Neutrophil (primary cell): ENCODE data around the gene KHDC4.

Experiments used
- H3K27ac ChIP-seq: fragments of 200-600 bp; sonication (generic); 2 replicates; pipeline ENCODE4 v1.5.1; 2016; ENCODE audit warnings: mild to moderate bottlenecking, moderate library complexity
- H3K27me3 ChIP-seq: fragments of 200-600 bp; sonication (generic); 2 replicates; pipeline ENCODE4 v1.6.0; 2016; ENCODE audit warnings: mild to moderate bottlenecking
- H3K36me3 ChIP-seq: fragments of 200-600 bp; sonication (generic); 2 replicates; pipeline ENCODE4 v1.5.1; 2017
- H3K4me1 ChIP-seq, 2 experiments: fragments of 200-600 bp in 1 of 2; sonication (generic) in 1 of 2; 1 replicate in 1 of 2; 2 replicates in 1 of 2; pipeline versions ENCODE4 v1.5.1 to v1.6.1; 2013 to 2016; ENCODE audit warnings: low read depth in 1 of 2, low read length in 1 of 2, mild to moderate bottlenecking in 1 of 2, moderate library complexity in 1 of 2; ENCODE audit not compliant: control insufficient read depth in 1 of 2, insufficient read depth in 1 of 2
- H3K4me3 ChIP-seq, 2 experiments: fragments of 200-600 bp in 1 of 2; sonication (generic) in 1 of 2; 1 replicate in 1 of 2; 2 replicates in 1 of 2; pipeline ENCODE4 v1.5.1; 2013 to 2016; ENCODE audit warnings: low read depth in 1 of 2, low read length in 1 of 2, mild to moderate bottlenecking in 1 of 2, moderate library complexity in 1 of 2
- H3K9me3 ChIP-seq: fragments of 200-600 bp; sonication (generic); 2 replicates; pipeline ENCODE4 v1.5.1; 2016
- CTCF ChIP-seq: fragments of 200-600 bp; sonication (generic); IDR thresholded peaks from 2 replicates; pipeline ENCODE4 v1.5.1; 2016; ENCODE audit warnings: antibody characterized with exemption

KHDC4 gene

GRCh38 chr1:155967341-155968050 lies 33.3 kb upstream of the KHDC4 start:
- no peaks in the 10 kb centered on the region for H3K27me3 ChIP-seq
- H3K4me3 ChIP-seq = peak overlapping the region; percentile 34 to 58
- H3K9me3 ChIP-seq = no peaks in the 10 kb centered on the region
- TF ChIP-seq CTCF = no peak
- peak overlapping the region; percentile 97 for H3K27ac ChIP-seq
- H3K4me1 ChIP-seq = peaks cover 67% of the 10 kb centered on the region in 2 experiments
- peaks cover 70% of the 10 kb centered on the region for H3K36me3 ChIP-seq

GRCh38 chr1:155966750-155967149 lies 32.5 kb upstream of the KHDC4 start:
- no peak for TF ChIP-seq CTCF
- H3K9me3 ChIP-seq = no peaks in the 10 kb centered on the region
- H3K27me3 ChIP-seq = no peaks in the 10 kb centered on the region
- H3K4me1 ChIP-seq = peaks cover 67% of the 10 kb centered on the region in 2 experiments
- peak overlapping the region in 1 of 2 experiments; percentile 34 for H3K4me3 ChIP-seq
- H3K27ac ChIP-seq = peak overlapping the region; percentile 97
- H3K36me3 ChIP-seq = peaks cover 78% of the 10 kb centered on the region

GRCh38 chr1:155966135-155966534 lies 31.9 kb upstream of the KHDC4 start:
- peaks cover 67% of the 10 kb centered on the region in 2 experiments for H3K4me1 ChIP-seq
- no peak for TF ChIP-seq CTCF
- no peak overlapping the region for H3K4me3 ChIP-seq
- H3K27me3 ChIP-seq = no peaks in the 10 kb centered on the region
- peak overlapping the region; percentile 97 for H3K27ac ChIP-seq
- H3K36me3 ChIP-seq = peaks cover 84% of the 10 kb centered on the region
- no peaks in the 10 kb centered on the region for H3K9me3 ChIP-seq

GRCh38 chr1:155964193-155964592 lies 30.0 kb upstream of the KHDC4 start:
- H3K4me1 ChIP-seq = peaks cover 52 to 55% of the 10 kb centered on the region in 2 experiments
- H3K36me3 ChIP-seq = peaks cover 98% of the 10 kb centered on the region
- no peaks in the 10 kb centered on the region for H3K9me3 ChIP-seq
- no peak for TF ChIP-seq CTCF
- H3K4me3 ChIP-seq = no peak overlapping the region
- H3K27me3 ChIP-seq = no peaks in the 10 kb centered on the region
- peak overlapping the region; percentile 7 for H3K27ac ChIP-seq

- Histone ChIP-seq H3K9me3 (no peaks in the 10 kb centered on the region), H3K27me3 (no peaks in the 10 kb centered on the region), H3K4me1 (peaks cover 37 to 40% of the 10 kb centered on the region in 2 experiments), H3K36me3 (peaks cover 99% of the 10 kb centered on the region), H3K4me3 (no peak overlapping the region), H3K27ac (peak overlapping the region; percentile 74)
- no peak for TF ChIP-seq CTCF
Observed at GRCh38 chr1:155962599-155963211, 28.5 kb upstream of the KHDC4 start.
